K562 (cell line): ENCODE measurements around the gene RNU6-1. TPM values are rescaled to one million over a fixed set of nuclear protein-coding genes. Genes with fewer than 3 reads are reported as not detected.

Experiments
- ARID1B ChIP-seq: fragments of 450-650 bp; IDR thresholded peaks from 2 replicates; pipeline ENCODE4 v1.6.1; 2016; ENCODE audit warnings: antibody characterized with exemption, mild to moderate bottlenecking, inconsistent platforms
- CGGBP1 ChIP-seq: fragments of 250-450 bp; sonication (Bioruptor Pico); IDR thresholded peaks from 2 replicates; pipeline ENCODE4 v1.9.0; 2021; ENCODE audit warnings: mild to moderate bottlenecking
- CHD1 ChIP-seq: fragments of 200-600 bp; sonication (generic); IDR thresholded peaks from one replicate; pipeline ENCODE4 v1.6.1; 2012; ENCODE audit warnings: mild to moderate bottlenecking, moderate library complexity, low read length, inconsistent platforms
- ESRRB ChIP-seq: fragments of 250-450 bp; sonication (Bioruptor Pico); IDR thresholded peaks from 2 replicates; pipeline ENCODE4 v1.5.0; 2020; ENCODE audit warnings: mild to moderate bottlenecking, moderate library complexity, borderline replicate concordance
- ETS1 ChIP-seq: conservative IDR thresholded peaks from 2 replicates; pipeline ENCODE4 v1.6.1; 2011; ENCODE audit warnings: low read depth, mild to moderate bottlenecking, low read length; ENCODE audit not compliant: control insufficient read depth
- FOSL1 ChIP-seq: fragments of 200-800 bp; sonication (Bioruptor generic); conservative IDR thresholded peaks from 2 replicates; pipeline ENCODE4 v1.6.1; 2016; ENCODE audit warnings: missing genetic modification characterization, missing compliant biosample characterization
- GTF2A2 ChIP-seq: IDR thresholded peaks from 2 replicates; pipeline ENCODE4 v1.6.1; 2016; ENCODE audit warnings: mild to moderate bottlenecking, missing genetic modification characterization, missing compliant biosample characterization
- HINFP ChIP-seq: fragments of 450-650 bp; conservative IDR thresholded peaks from 2 replicates; pipeline ENCODE4 v1.6.1; 2016; ENCODE audit warnings: missing genetic modification characterization, low read depth, mild to moderate bottlenecking, control low read depth, missing compliant biosample characterization
- KDM4B ChIP-seq, 2 experiments: fragments of 450-650 bp in 1 of 2; sonication (generic) in 1 of 2; IDR thresholded peaks; 2 replicates each; pipeline ENCODE4 v1.6.1; 2016 to 2017; ENCODE audit warnings: borderline replicate concordance in 2 of 2, antibody characterized with exemption in 1 of 2, low read depth in 1 of 2, mild to moderate bottlenecking in 1 of 2
- MCM7 ChIP-seq, 2 experiments: fragments of 450-650 bp; IDR thresholded peaks; 2 replicates each; pipeline ENCODE4 v1.6.1; 2016 to 2018
- PCBP2 ChIP-seq: fragments of 200-400 bp; formaldehyde crosslinking; IDR thresholded peaks from 2 replicates; pipeline ENCODE4 v1.6.1; 2018; ENCODE audit warnings: low read length, low read depth, mild to moderate bottlenecking, moderate library complexity; ENCODE audit not compliant: poor library complexity, severe bottlenecking
- PHF21A ChIP-seq: fragments of 450-650 bp; IDR thresholded peaks from 2 replicates; pipeline ENCODE4 v1.6.1; 2017; ENCODE audit warnings: low read depth, borderline replicate concordance
- SIN3B ChIP-seq: fragments of 450-650 bp; IDR thresholded peaks from 2 replicates; pipeline ENCODE4 v1.6.1; 2017; ENCODE audit warnings: low read depth, mild to moderate bottlenecking, moderate library complexity
- SMAD3 ChIP-seq: fragments of 450-650 bp; formaldehyde crosslinking; conservative IDR thresholded peaks from 2 replicates; pipeline ENCODE4 v1.4.0; 2020; ENCODE audit warnings: mild to moderate bottlenecking
- STAT6 ChIP-seq: sonication (generic); formaldehyde crosslinking; IDR thresholded peaks from 2 replicates; pipeline ENCODE4 v1.8.1; 2023; ENCODE audit warnings: mild to moderate bottlenecking, missing genetic modification reagents
- ZBTB33 ChIP-seq: sonication (generic); formaldehyde crosslinking; IDR thresholded peaks from 2 replicates; pipeline ENCODE4 v1.8.1; 2023; ENCODE audit warnings: mild to moderate bottlenecking, missing genetic modification reagents
- ZNF274 ChIP-seq: IDR thresholded peaks from 2 replicates; pipeline ENCODE4 v1.6.1; 2011; ENCODE audit warnings: low read depth, mild to moderate bottlenecking, low read length, moderate library complexity, borderline replicate concordance
- polyA plus RNA-seq, 8 experiments: library from polyadenylated mRNA; depleted of rRNA in 4 of 8; stranded (reverse) in 5 of 8; unstranded in 3 of 8; fragments of >200 nt; fragmentation: Nextera tagmentation in 2 of 8; fragmentation: Illumina TruSeq in 1 of 8; extraction: Ambion mirVana in 2 of 8; extraction: Trizol in 1 of 8; gene quantifications; 2 replicates each; pipeline versions ENCODE4 v1.2.1 to v1.2.3, GENCODE V29; 2011 to 2014; ENCODE audit warnings: inconsistent platforms in 1 of 8, missing spikeins in 1 of 8
- total RNA-seq, 7 experiments: library from RNA; depleted of rRNA in 6 of 7; stranded (reverse); fragments of >200 nt in 6 of 7; fragmentation: Illumina TruSeq in 2 of 7; extraction: Trizol in 2 of 7; gene quantifications; 2 replicates each; pipeline versions ENCODE4 v1.2.1 to v1.2.3, GENCODE V29; 2011 to 2021; ENCODE audit warnings: low replicate concordance in 1 of 7

RNU6-1 gene
- total and polyA plus RNA-seq, 9 of the 15 experiments (the other 6 are each of a cell fraction or from before 2014, with no cell fraction given), result not detected

- no peak for TF ChIP-seq GTF2A2 (tag)
- no peak for TF ChIP-seq PHF21A
- TF ChIP-seq FOSL1 (tag), result no peak
- TF ChIP-seq STAT6 (CRISPR knock-in tag), result no peak
- TF ChIP-seq KDM4B (IDR thresholded peaks at IDR 0.05; ENCODE audit: borderline replicate concordance in 2 of 2, low read depth in 1 of 2), result 0 out of 4 replicates have a peak, but pooled peaks of 1 of the 2 experiments have one; percentile 37
- peak; percentile 82 for TF ChIP-seq ZBTB33
- no peak for TF ChIP-seq SMAD3 (CRISPR knock-in tag)
- no peak for TF ChIP-seq ZNF274
- TF ChIP-seq PCBP2, result no peak
- TF ChIP-seq SIN3B, result no peak
- no peak for TF ChIP-seq CGGBP1
- TF ChIP-seq ETS1, result no peak
- TF ChIP-seq ESRRB, result no peak
- peak; percentile 20; the same call in 1 of the 2 replicates for TF ChIP-seq ARID1B
- no peak for TF ChIP-seq CHD1
- no peak for TF ChIP-seq HINFP (tag)
- TF ChIP-seq MCM7 (IDR thresholded peaks at IDR 0.05), result no peak
These were observed 23.7 kb upstream of the RNU6-1 start (continued) for GRCh38 chr15:67863442-67863987.
